Neuron (in vitro differentiated cells): ENCODE data around the gene HELT.
"Not testable (repeated sequence)": the region's sequence is repeated elsewhere in the genome, so short reads cannot be mapped to it uniquely, and the experiment has no call there.

ENCODE experiments used
- H2AFZ ChIP-seq: one replicate; pipeline ENCODE4 v1.6.1; 2013; ENCODE audit warnings: low read depth, mild to moderate bottlenecking, inconsistent platforms, low read length, moderate library complexity
- H3K27me3 ChIP-seq: one replicate; pipeline ENCODE4 v1.6.1; 2013; ENCODE audit warnings: low read length; ENCODE audit not compliant: insufficient read depth
- H3K36me3 ChIP-seq: one replicate; pipeline ENCODE4 v1.6.1; 2013; ENCODE audit warnings: low read length; ENCODE audit not compliant: insufficient read depth
- H3K4me1 ChIP-seq: one replicate; pipeline ENCODE4 v1.6.1; 2013; ENCODE audit warnings: low read length; ENCODE audit not compliant: insufficient read depth
- H3K4me3 ChIP-seq: 2 replicates; pipeline ENCODE4 v1.5.1; 2013; ENCODE audit warnings: mild to moderate bottlenecking, low read length, moderate library complexity
- H3K9me3 ChIP-seq: one replicate; pipeline ENCODE4 v1.6.1; 2013; ENCODE audit warnings: low read length

Gene HELT

GRCh38 chr4:185035284-185035683, 17.0 kb downstream of the HELT start:
- Histone ChIP-seq H3K9me3 (no peaks in the 10 kb centered on the region), H3K4me3 (no peak overlapping the region), H3K4me1 (no peaks in the 10 kb centered on the region), H3K36me3 (no peaks in the 10 kb centered on the region), H2AFZ (no peak overlapping the region), H3K27me3 (peaks cover 17% of the 10 kb centered on the region)

GRCh38 chr4:185036019-185036418, 17.7 kb downstream of the HELT start:
- H2AFZ ChIP-seq, result no peak overlapping the region
- H3K4me1 ChIP-seq, result no peaks in the 10 kb centered on the region
- no peaks in the 10 kb centered on the region for H3K36me3 ChIP-seq
- no peak overlapping the region for H3K4me3 ChIP-seq
- peaks cover 16% of the 10 kb centered on the region for H3K27me3 ChIP-seq
- H3K9me3 ChIP-seq, result no peaks in the 10 kb centered on the region

DNA sequence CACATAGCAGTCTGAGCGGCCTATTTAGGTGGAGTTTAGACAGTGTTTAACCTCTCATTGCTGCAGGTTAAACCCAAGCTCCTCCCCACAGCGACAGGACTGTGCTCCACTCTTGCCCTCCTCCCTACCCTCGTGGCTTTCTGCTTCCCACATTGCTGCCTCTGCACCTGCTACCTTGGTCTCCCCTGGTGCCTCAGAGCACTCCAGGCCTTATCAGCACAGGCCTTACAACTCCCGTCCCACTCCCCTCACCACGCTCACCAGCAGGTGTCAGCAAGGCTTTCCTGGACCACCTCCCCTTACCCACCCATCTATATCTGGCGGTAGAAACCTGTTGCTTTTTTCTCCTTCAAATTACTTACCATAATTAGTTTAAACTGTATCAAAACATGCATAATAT, 18.6 kb downstream of the HELT start:
- Histone ChIP-seq H3K9me3 (no peaks in the 10 kb centered on the region), H2AFZ (no peak overlapping the region), H3K36me3 (no peaks in the 10 kb centered on the region), H3K27me3 (peaks cover 16% of the 10 kb centered on the region), H3K4me3 (no peak overlapping the region), H3K4me1 (no peaks in the 10 kb centered on the region)

DNA sequence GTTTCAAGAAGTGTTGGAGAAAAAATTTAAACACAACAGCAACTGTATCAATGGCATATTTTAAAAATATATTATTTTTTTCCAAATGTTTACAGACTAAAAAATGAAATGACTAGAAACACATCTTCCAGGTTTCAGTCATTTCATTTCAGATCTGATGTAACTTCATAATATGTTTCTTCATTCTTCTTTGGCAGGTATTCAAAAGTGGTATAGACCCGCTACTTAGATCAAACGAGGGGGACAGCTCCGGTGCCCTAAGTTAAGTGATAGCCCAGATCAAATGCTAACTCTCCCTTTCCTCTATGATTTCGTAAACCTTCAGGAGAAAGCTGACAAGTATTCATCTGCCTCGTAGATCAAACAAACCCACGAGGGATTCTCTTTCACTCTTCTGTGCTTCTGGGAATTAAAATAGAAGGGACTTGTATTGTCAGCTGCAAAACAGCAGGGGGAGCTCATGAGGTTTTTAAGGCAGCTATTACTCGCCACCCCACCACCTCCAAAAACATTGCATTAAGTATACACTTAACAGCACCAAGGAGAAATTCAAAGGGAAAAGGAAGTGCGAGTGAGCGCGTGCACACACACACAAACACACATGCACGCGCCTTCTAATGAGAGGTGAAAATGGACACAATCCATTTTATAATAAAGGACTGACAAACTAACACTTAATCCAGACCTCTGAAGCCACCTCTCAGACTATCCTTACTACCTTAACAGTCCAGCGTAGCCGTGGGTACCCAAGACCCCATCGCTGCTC, 21.4 kb downstream of the HELT start:
- Histone ChIP-seq H3K9me3 (peaks cover 4% of the 10 kb centered on the region), H3K4me1 (no peaks in the 10 kb centered on the region), H3K27me3 (peaks cover 12% of the 10 kb centered on the region), H3K36me3 (no peaks in the 10 kb centered on the region), H2AFZ (no peak overlapping the region), H3K4me3 (no peak overlapping the region)

GRCh38 chr4:185040523-185040922, 22.2 kb downstream of the HELT start:
- H3K27me3 ChIP-seq, result peaks cover 13% of the 10 kb centered on the region

DNA sequence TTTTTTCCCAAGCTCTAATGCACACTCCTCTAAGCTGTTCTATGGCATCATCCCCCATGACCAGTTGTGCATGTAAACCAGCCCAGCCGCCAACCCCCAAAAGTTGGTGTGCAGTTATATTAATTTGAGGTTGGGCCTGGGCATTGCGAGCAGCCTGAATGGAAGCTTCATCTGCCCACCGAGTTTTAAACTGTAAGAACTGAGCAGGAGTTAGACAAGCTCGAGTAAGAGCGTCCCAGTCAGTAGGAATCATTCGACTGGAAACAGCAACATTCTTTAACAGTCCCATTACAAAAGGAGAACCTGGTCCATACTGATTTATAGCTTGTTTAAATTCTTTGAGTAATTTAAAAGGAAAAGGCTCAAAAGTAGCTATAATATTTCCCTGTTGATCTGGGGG, 32.0 kb downstream of the HELT start:
- H3K27me3 ChIP-seq, result peaks cover 31% of the 10 kb centered on the region
- not testable (repeated sequence) for H2AFZ ChIP-seq, H3K4me3 ChIP-seq, H3K9me3 ChIP-seq, H3K36me3 ChIP-seq
- peaks cover 18% of the 10 kb centered on the region for H3K4me1 ChIP-seq

More at GRCh38 chr4:185040523-185040922, 22.2 kb downstream of the HELT start:
- Histone ChIP-seq H2AFZ (no peak overlapping the region), H3K4me3 (no peak overlapping the region), H3K4me1 (no peaks in the 10 kb centered on the region), H3K36me3 (no peaks in the 10 kb centered on the region), H3K9me3 (peaks cover 4% of the 10 kb centered on the region)

DNA sequence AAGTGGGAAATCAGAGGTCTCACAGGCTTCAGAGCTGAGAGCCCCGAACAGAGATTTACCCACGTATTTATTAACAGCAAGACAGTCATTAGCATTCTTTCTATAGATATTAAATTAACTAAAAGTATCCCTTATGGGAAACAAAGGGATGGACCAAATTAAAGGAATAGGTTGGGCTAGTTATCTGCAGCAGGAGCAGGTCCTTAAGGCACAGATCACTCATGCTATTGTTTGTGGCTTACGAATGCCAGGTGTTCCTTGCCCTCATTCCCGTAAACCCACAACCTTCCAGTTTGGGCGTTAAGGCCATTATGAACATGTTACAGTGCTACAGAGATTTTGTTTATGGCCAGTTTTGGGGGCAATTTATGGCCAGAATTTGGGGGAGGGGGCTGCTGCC, 33.0 kb downstream of the HELT start:
- H3K4me1 ChIP-seq, result peaks cover 18% of the 10 kb centered on the region
- not testable (repeated sequence) for H3K4me3 ChIP-seq, H3K9me3 ChIP-seq, H3K36me3 ChIP-seq, H2AFZ ChIP-seq
- peaks cover 26% of the 10 kb centered on the region for H3K27me3 ChIP-seq

DNA sequence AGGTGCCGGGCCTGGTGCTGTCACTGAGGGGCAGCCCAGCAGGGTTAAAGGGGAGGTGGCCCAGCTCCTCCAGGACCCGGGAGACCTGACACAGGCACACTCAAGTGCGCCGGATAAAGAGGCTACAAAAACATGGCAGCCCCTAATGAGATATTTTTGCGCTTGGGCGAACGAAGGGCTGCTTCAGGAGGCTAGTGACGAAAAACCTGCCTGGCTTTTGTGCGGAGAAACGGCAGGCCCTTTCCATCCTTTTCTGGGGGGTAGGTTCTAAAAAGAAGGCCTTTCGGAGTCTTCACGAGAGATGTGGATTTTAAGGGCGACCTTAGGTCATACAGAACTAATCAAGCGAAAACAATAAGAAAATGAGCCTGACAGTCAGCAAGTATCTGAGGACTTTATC, 35.5 kb downstream of the HELT start:
- Histone ChIP-seq H3K27me3 (peaks cover 38% of the 10 kb centered on the region), H3K36me3 (no peaks in the 10 kb centered on the region), H3K4me1 (peaks cover 18% of the 10 kb centered on the region), H3K9me3 (peaks cover 7% of the 10 kb centered on the region), H2AFZ (no peak overlapping the region), H3K4me3 (no peak overlapping the region)

GRCh38 chr4:185054272-185054671, 36.0 kb downstream of the HELT start:
- peaks cover 18% of the 10 kb centered on the region for H3K4me1 ChIP-seq
- H3K27me3 ChIP-seq, result peaks cover 44% of the 10 kb centered on the region

DNA sequence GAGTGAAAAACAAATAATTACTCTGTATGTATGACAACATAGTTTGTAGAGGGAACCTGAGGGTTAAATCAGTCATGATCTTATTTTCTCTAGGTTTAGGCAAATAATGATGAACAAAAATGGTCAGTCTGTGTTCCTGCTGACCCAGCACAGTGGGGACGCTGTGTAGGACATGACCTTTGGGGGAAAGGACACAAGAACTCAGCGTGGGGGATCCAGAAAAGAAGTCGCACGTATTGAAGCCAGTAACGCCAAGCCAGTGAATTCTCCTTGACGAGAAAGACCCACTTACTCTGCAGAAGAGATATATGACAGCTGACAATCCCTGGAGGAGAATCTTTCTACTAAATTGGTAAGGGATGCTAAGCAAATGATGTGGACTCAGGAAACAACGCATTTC, 36.6 kb downstream of the HELT start:
- Histone ChIP-seq H3K4me1 (peaks cover 18% of the 10 kb centered on the region), H3K27me3 (peaks cover 50% of the 10 kb centered on the region), H3K9me3 (peaks cover 7% of the 10 kb centered on the region), H3K36me3 (no peaks in the 10 kb centered on the region), H2AFZ (no peak overlapping the region), H3K4me3 (no peak overlapping the region)

More at GRCh38 chr4:185054272-185054671, 36.0 kb downstream of the HELT start:
- Histone ChIP-seq H3K36me3 (no peaks in the 10 kb centered on the region), H3K4me3 (no peak overlapping the region), H2AFZ (no peak overlapping the region), H3K9me3 (peaks cover 7% of the 10 kb centered on the region)

DNA sequence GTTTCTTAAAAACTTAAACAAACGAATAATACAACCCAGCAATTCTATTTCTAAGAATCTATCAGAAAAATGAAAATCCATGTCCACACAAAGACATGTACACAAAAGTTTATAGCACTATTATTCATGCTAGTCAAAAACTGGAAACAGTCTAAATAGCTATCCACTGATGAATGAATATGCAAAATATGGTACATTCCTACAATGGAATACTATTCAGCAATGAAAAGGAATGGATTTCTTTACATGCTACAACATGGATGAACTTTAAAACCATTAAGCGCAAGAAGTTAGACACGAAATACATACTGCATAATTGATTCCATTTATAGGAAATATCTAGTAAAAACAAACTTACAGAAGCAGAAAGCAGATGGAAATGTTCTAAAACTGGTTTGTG, 43.3 kb downstream of the HELT start:
- Histone ChIP-seq H2AFZ (no peak overlapping the region), H3K4me1 (no peaks in the 10 kb centered on the region), H3K4me3 (no peak overlapping the region), H3K27me3 (peaks cover 55% of the 10 kb centered on the region), H3K9me3 (peaks cover 3% of the 10 kb centered on the region), H3K36me3 (no peaks in the 10 kb centered on the region)

- Histone ChIP-seq H3K9me3 (no peaks in the 10 kb centered on the region), H3K36me3 (no peaks in the 10 kb centered on the region), H3K27me3 (peaks cover 52% of the 10 kb centered on the region), H2AFZ (no peak overlapping the region), H3K4me1 (no peaks in the 10 kb centered on the region), H3K4me3 (no peak overlapping the region)
Observed at GRCh38 chr4:185062606-185063005, 44.3 kb downstream of the HELT start.

- no peak overlapping the region for H3K4me3 ChIP-seq
- no peaks in the 10 kb centered on the region for H3K36me3 ChIP-seq
- no peak overlapping the region for H2AFZ ChIP-seq
- no peaks in the 10 kb centered on the region for H3K9me3 ChIP-seq
- no peaks in the 10 kb centered on the region for H3K4me1 ChIP-seq
- peaks cover 36% of the 10 kb centered on the region for H3K27me3 ChIP-seq
Observed at GRCh38 chr4:185066179-185066578, 47.9 kb downstream of the HELT start.

DNA sequence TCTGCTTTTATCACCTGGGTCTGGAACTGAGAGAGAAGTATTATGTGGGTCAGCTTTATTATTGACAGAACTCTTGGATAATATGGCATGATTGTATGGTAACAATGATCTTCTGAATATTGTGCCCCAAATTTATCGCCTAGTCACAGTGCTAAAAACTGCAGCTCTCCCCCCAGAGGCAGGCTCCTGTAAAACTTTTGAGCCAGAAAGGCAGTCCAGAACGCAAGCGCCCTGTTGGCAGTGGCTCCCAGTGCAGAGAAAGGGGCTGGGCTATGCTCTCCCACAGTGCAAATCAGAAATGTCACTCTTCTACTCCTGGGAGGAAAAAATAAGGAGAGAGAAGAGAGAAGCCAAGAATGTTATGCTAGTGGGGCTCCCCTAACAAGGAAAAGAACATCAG, 50.5 kb downstream of the HELT start:
- H3K36me3 ChIP-seq, result no peaks in the 10 kb centered on the region
- H2AFZ ChIP-seq, result no peak overlapping the region
- H3K9me3 ChIP-seq, result no peaks in the 10 kb centered on the region
- no peak overlapping the region for H3K4me3 ChIP-seq
- H3K27me3 ChIP-seq, result peaks cover 38% of the 10 kb centered on the region
- no peaks in the 10 kb centered on the region for H3K4me1 ChIP-seq
